Panc1 (cell line): ENCODE data around the gene CTCFL. TPM values are rescaled to one million over a fixed set of nuclear protein-coding genes. Genes with fewer than 3 reads are reported as not detected.

Source experiments
- ATAC-seq: fragments of 200-7000 bp; cut with Tn5 transposase; 2 replicates; pipeline ENCODE4 v1.9.1; 2020; ENCODE audit warnings: mild to moderate bottlenecking, moderate library complexity
- BruUV-seq: library from RNA; stranded (reverse); fragments of 400-500 nt; replicated peaks from 2 replicates; lab custom pipeline; 2021; lab: Mats Ljungman, UMichigan
- CTCF ChIA-PET: fragments of 300-600 bp; sonication (Branson Sonifier 250); formaldehyde crosslinking; loops from one replicate; lab custom pipeline; 2022; ENCODE audit warnings: antibody characterized with exemption; lab: Charles Lee
- POLR2A ChIA-PET: fragments of 300-600 bp; sonication (Branson Sonifier 250); formaldehyde crosslinking; loops from one replicate; lab custom pipeline; 2022; ENCODE audit warnings: antibody characterized with exemption; lab: Charles Lee
- DNase-seq: peaks from one replicate; pipeline ENCODE4 v3.0.0-alpha.2; 2010; ENCODE audit warnings: low read depth, low spot score
- H3K27ac ChIP-seq: 2 replicates; pipeline ENCODE4 v1.5.1; 2011; ENCODE audit warnings: mild to moderate bottlenecking, low read length, inconsistent platforms
- H3K27me3 ChIP-seq: fragments of 200-500 bp; sonication (Bioruptor generic); 2 replicates; pipeline ENCODE4 v1.6.0; 2014; ENCODE audit warnings: low read length, inconsistent platforms; ENCODE audit not compliant: control insufficient read depth, insufficient read depth
- H3K36me3 ChIP-seq: fragments of 200-500 bp; sonication (Bioruptor generic); 2 replicates; pipeline ENCODE4 v1.5.1; 2014; ENCODE audit warnings: inconsistent platforms, mild to moderate bottlenecking, low read length, moderate library complexity; ENCODE audit not compliant: control insufficient read depth, insufficient read depth
- H3K4me1 ChIP-seq: 2 replicates; pipeline ENCODE4 v1.5.1; 2011; ENCODE audit warnings: inconsistent platforms, mild to moderate bottlenecking, low read length, moderate library complexity; ENCODE audit not compliant: control insufficient read depth, insufficient read depth
- H3K4me3 ChIP-seq, 2 experiments: 2 replicates each; pipeline ENCODE4 v1.5.1; 2011 to 2012; ENCODE audit warnings: low read depth in 2 of 2, low read length in 2 of 2, mild to moderate bottlenecking in 2 of 2, inconsistent platforms in 1 of 2, moderate library complexity in 1 of 2
- H3K9me3 ChIP-seq: fragments of 200-500 bp; sonication (Bioruptor generic); 2 replicates; pipeline ENCODE4 v1.5.1; 2014; ENCODE audit warnings: low read depth, mild to moderate bottlenecking, inconsistent platforms, low read length, moderate library complexity; ENCODE audit not compliant: control insufficient read depth, insufficient read depth
- POLR2AphosphoS5 ChIP-seq: IDR thresholded peaks from 2 replicates; pipeline ENCODE4 v1.6.1; 2012; ENCODE audit warnings: mild to moderate bottlenecking, low read depth, low read length, moderate library complexity
- REST ChIP-seq, 2 experiments: IDR thresholded peaks; 2 replicates each; pipeline ENCODE4 v1.6.1; 2011 to 2012; ENCODE audit warnings: low read depth in 2 of 2, control low read depth in 1 of 2, low read length in 1 of 2, mild to moderate bottlenecking in 1 of 2, moderate library complexity in 1 of 2; ENCODE audit not compliant: insufficient read depth in 1 of 2
- SIN3A ChIP-seq: IDR thresholded peaks from 2 replicates; pipeline ENCODE4 v1.6.1; 2012; ENCODE audit warnings: low read depth, mild to moderate bottlenecking, low read length, moderate library complexity, borderline replicate concordance; ENCODE audit not compliant: insufficient read depth
- TCF7L2 ChIP-seq: IDR thresholded peaks from 2 replicates; pipeline ENCODE4 v1.6.1; 2011; ENCODE audit warnings: mild to moderate bottlenecking, low read depth, low read length, inconsistent platforms
- in situ Hi-C: cut with HindIII; loops from 2 replicates; pipeline ENCODE4 v1.10.0; 2016; ENCODE audit warnings: low sequenced_read_pairs, low pct_unique_long_range_greater_than_20kb
- intact Hi-C: fragments of 100-400 bp; cut with micrococcal nuclease; formaldehyde crosslinking; loops from one replicate; pipeline ENCODE4 v1.10.0; 2022; ENCODE audit not compliant: unreplicated experiment
- total RNA-seq: library from RNA; stranded (reverse); gene quantifications from one replicate; pipeline ENCODE4 v1.2.1, GENCODE V29; 2021; ENCODE audit not compliant: unreplicated experiment
- TF ChIP-seq, protein P1 (sequence below): fragments of 450-650 bp; IDR thresholded peaks from 2 replicates; pipeline ENCODE4 v1.5.1; 2017; ENCODE audit warnings: mild to moderate bottlenecking

CTCFL gene
- total RNA-seq, 1 experiment from 2014 or later = 0.05 TPM

GRCh38 chr20:57482796-57483195 is 42.1 kb downstream of the CTCFL start:
- no TSS peak for BruUV-seq
- in situ Hi-C loops (no loop called here), intact Hi-C loops (no loop called here)
- no peaks in the 10 kb centered on the region for H3K36me3 ChIP-seq
- no peaks in the 10 kb centered on the region for H3K9me3 ChIP-seq
- no peak overlapping the region for H3K4me3 ChIP-seq
- no peaks in the 10 kb centered on the region for H3K27me3 ChIP-seq
- no peak for TF ChIP-seq POLR2AphosphoS5
- H3K4me1 ChIP-seq = no peaks in the 10 kb centered on the region
- no peak overlapping the region for H3K27ac ChIP-seq
- DNase-seq = no peak
- no peak for ATAC-seq
- ChIA-PET CTCF (no interaction called here), POLR2A (no interaction called here)

GRCh38 chr20:57482148-57482547 is 42.8 kb downstream of the CTCFL start:
- TF ChIP-seq POLR2AphosphoS5 = no peak
- TF ChIP-seq TCF7L2 = no peak
- no peak for TF ChIP-seq REST (IDR thresholded peaks at IDR 0.05; ENCODE audit: insufficient read depth in 1 of 2, low read depth in 2 of 2, low read length in 1 of 2)
- TF ChIP-seq, protein P1, sequence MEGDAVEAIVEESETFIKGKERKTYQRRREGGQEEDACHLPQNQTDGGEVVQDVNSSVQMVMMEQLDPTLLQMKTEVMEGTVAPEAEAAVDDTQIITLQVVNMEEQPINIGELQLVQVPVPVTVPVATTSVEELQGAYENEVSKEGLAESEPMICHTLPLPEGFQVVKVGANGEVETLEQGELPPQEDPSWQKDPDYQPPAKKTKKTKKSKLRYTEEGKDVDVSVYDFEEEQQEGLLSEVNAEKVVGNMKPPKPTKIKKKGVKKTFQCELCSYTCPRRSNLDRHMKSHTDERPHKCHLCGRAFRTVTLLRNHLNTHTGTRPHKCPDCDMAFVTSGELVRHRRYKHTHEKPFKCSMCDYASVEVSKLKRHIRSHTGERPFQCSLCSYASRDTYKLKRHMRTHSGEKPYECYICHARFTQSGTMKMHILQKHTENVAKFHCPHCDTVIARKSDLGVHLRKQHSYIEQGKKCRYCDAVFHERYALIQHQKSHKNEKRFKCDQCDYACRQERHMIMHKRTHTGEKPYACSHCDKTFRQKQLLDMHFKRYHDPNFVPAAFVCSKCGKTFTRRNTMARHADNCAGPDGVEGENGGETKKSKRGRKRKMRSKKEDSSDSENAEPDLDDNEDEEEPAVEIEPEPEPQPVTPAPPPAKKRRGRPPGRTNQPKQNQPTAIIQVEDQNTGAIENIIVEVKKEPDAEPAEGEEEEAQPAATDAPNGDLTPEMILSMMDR = no peak
- no peak for TF ChIP-seq SIN3A
- BruUV-seq = no TSS peak
- ChIA-PET CTCF (no interaction called here), POLR2A (no interaction called here)
- H3K9me3 ChIP-seq = no peaks in the 10 kb centered on the region
- H3K36me3 ChIP-seq = no peaks in the 10 kb centered on the region
- no peak for DNase-seq
- in situ Hi-C loops (no loop called here), intact Hi-C loops (no loop called here)
- H3K4me3 ChIP-seq = no peak overlapping the region
- ATAC-seq = no peak
- H3K27ac ChIP-seq = no peak overlapping the region
- no peaks in the 10 kb centered on the region for H3K4me1 ChIP-seq
- H3K27me3 ChIP-seq = no peaks in the 10 kb centered on the region

DNA sequence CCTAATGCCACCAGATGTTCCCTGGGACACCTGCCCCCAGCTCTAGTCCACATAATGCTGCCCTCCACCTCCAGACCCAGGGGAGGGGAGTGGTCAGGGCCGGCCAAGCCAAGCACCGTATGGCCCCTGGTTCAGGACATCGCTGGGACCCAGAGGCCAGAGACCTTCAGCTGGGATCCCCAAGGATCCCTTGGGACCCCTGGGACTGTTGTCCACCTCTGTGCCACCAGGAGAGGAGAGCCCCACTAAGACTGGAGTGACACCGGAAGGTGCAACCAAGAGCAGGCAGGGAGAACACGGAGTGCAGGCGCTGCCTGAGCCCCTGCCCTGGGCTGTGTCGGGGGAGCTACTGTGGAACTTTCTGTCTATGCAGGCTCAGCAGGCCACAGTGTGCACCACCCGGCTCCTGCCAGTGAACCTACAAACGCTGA is 43.6 kb downstream of the CTCFL start:
- BruUV-seq = no TSS peak
- no peak for DNase-seq
- Histone ChIP-seq H3K4me3 (no peak overlapping the region), H3K27ac (no peak overlapping the region), H3K36me3 (no peaks in the 10 kb centered on the region), H3K9me3 (no peaks in the 10 kb centered on the region), H3K27me3 (no peaks in the 10 kb centered on the region), H3K4me1 (no peaks in the 10 kb centered on the region)
- TF ChIP-seq SIN3A (no peak), POLR2AphosphoS5 (no peak), TCF7L2 (no peak), REST (IDR thresholded peaks at IDR 0.05; ENCODE audit: insufficient read depth in 1 of 2, low read depth in 2 of 2, low read length in 1 of 2) (no peak)
- TF ChIP-seq, protein P1 = no peak
- in situ Hi-C loops = no loop called here
- ChIA-PET CTCF (no interaction called here), POLR2A (no interaction called here)
- no peak for ATAC-seq
- intact Hi-C loops = no loop called here
